H1 (cell line): Measurements from ENCODE around the gene FAM227B.

Experiments
- PHF8 ChIP-seq: fragments of 200-600 bp; sonication (generic); conservative IDR thresholded peaks from 2 replicates; pipeline ENCODE4 v1.7.1; 2012; ENCODE audit warnings: low read depth, mild to moderate bottlenecking, inconsistent platforms, low read length, moderate library complexity
- POLR2A ChIP-seq, 2 experiments: IDR thresholded peaks; 1 replicate in 1 of 2; 2 replicates in 1 of 2; pipeline ENCODE4 v1.6.1; 2011; ENCODE audit warnings: low read depth in 2 of 2, low read length in 2 of 2, mild to moderate bottlenecking in 2 of 2; ENCODE audit errors: control extremely low read depth in 1 of 2
- ZNF274 ChIP-seq: IDR thresholded peaks from 2 replicates; pipeline ENCODE4 v1.7.0; 2012; ENCODE audit warnings: low read length, borderline replicate concordance; ENCODE audit errors: extremely low read depth
- TF ChIP-seq, protein P1 (sequence below), 3 experiments: IDR thresholded peaks; 1 replicate in 2 of 3; 2 replicates in 1 of 3; pipeline versions ENCODE4 v1.5.1 to v1.6.1; 2011; ENCODE audit warnings: low read length in 3 of 3, mild to moderate bottlenecking in 3 of 3, inconsistent platforms in 2 of 3, low read depth in 1 of 3, moderate library complexity in 1 of 3; ENCODE audit not compliant: insufficient read depth in 1 of 3; ENCODE audit errors: control extremely low read depth in 1 of 3

DNA sequence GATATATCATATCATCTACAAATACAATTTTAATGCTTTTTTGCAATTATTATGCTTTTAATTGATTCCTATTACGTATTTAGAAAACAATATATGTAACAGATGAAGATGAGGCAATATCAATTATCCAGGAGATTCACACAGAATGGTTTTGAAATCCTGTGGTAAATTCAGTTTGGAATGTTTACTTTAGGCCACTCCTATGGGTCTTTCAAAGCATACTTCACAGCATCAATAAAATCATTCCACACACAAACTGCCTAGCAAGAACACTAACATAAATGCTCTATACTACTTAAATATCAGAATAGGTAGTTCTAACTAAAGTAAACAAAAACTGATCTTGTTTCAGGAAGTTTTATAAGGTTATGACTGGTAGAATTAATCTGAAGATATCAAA is 90.5 kb downstream of the FAM227B start:
- TF ChIP-seq PHF8 (no peak), POLR2A (IDR thresholded peaks at IDR 0.05; ENCODE audit: control extremely low read depth in 1 of 2, low read depth in 2 of 2, low read length in 2 of 2) (no peak), ZNF274 (no peak)
- TF ChIP-seq, protein P1, sequence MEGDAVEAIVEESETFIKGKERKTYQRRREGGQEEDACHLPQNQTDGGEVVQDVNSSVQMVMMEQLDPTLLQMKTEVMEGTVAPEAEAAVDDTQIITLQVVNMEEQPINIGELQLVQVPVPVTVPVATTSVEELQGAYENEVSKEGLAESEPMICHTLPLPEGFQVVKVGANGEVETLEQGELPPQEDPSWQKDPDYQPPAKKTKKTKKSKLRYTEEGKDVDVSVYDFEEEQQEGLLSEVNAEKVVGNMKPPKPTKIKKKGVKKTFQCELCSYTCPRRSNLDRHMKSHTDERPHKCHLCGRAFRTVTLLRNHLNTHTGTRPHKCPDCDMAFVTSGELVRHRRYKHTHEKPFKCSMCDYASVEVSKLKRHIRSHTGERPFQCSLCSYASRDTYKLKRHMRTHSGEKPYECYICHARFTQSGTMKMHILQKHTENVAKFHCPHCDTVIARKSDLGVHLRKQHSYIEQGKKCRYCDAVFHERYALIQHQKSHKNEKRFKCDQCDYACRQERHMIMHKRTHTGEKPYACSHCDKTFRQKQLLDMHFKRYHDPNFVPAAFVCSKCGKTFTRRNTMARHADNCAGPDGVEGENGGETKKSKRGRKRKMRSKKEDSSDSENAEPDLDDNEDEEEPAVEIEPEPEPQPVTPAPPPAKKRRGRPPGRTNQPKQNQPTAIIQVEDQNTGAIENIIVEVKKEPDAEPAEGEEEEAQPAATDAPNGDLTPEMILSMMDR (IDR thresholded peaks at IDR 0.05; ENCODE audit: control extremely low read depth in 1 of 3, insufficient read depth in 1 of 3, low read depth in 1 of 3, low read length in 3 of 3), result no peak
